Measurements from ENCODE around the gene CFAP46.

DNA sequence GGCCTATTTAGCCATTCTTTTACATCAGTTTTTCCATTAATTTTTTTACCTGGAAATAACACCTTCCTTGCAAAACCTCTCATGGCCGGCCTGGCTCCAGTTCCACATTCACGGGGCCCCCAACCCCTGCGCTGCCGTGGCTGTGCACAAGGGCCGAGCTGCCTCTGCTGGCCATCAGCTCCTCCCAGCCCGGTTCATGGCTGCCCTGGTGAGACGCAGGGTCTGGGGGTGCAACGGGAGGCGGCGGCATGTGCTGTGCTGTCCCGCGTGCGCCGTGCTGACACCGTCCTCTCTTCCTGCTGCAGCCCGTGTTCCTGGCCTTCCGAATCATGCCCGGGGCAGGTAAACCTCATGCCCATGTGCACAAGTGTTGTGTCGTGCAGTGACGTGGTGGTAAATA is 160.8 kb downstream of the CFAP46 start:
- TF ChIP-seq, protein P1, sequence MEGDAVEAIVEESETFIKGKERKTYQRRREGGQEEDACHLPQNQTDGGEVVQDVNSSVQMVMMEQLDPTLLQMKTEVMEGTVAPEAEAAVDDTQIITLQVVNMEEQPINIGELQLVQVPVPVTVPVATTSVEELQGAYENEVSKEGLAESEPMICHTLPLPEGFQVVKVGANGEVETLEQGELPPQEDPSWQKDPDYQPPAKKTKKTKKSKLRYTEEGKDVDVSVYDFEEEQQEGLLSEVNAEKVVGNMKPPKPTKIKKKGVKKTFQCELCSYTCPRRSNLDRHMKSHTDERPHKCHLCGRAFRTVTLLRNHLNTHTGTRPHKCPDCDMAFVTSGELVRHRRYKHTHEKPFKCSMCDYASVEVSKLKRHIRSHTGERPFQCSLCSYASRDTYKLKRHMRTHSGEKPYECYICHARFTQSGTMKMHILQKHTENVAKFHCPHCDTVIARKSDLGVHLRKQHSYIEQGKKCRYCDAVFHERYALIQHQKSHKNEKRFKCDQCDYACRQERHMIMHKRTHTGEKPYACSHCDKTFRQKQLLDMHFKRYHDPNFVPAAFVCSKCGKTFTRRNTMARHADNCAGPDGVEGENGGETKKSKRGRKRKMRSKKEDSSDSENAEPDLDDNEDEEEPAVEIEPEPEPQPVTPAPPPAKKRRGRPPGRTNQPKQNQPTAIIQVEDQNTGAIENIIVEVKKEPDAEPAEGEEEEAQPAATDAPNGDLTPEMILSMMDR (conservative IDR thresholded peaks at IDR 0.05; ENCODE audit: low read length) = no peak
- no peak for TF ChIP-seq EZH2phosphoT487 (IDR thresholded peaks at IDR 0.05; ENCODE audit: borderline replicate concordance)
